DOHH2 (cell line): Measurements from ENCODE around the gene FOXP3.

Experiments
- EZH2phosphoT487 ChIP-seq: fragments of 200-600 bp; sonication (generic); IDR thresholded peaks from 2 replicates; pipeline ENCODE4 v1.6.1; 2017; ENCODE audit warnings: borderline replicate concordance, mild to moderate bottlenecking, antibody characterized with exemption, low read length, moderate library complexity, mixed read lengths
- TF ChIP-seq, protein P1 (sequence below): fragments of 200-600 bp; sonication (generic); IDR thresholded peaks from one replicate; pipeline ENCODE4 v1.5.1; 2014; ENCODE audit warnings: antibody characterized with exemption, mild to moderate bottlenecking, low read depth, low read length; ENCODE audit not compliant: poor library complexity, severe bottlenecking

GRCh38 chrX:49209434-49210251 is 54.9 kb downstream of the FOXP3 start:
- TF ChIP-seq, protein P1, sequence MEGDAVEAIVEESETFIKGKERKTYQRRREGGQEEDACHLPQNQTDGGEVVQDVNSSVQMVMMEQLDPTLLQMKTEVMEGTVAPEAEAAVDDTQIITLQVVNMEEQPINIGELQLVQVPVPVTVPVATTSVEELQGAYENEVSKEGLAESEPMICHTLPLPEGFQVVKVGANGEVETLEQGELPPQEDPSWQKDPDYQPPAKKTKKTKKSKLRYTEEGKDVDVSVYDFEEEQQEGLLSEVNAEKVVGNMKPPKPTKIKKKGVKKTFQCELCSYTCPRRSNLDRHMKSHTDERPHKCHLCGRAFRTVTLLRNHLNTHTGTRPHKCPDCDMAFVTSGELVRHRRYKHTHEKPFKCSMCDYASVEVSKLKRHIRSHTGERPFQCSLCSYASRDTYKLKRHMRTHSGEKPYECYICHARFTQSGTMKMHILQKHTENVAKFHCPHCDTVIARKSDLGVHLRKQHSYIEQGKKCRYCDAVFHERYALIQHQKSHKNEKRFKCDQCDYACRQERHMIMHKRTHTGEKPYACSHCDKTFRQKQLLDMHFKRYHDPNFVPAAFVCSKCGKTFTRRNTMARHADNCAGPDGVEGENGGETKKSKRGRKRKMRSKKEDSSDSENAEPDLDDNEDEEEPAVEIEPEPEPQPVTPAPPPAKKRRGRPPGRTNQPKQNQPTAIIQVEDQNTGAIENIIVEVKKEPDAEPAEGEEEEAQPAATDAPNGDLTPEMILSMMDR = no peak
- TF ChIP-seq EZH2phosphoT487 = no peak
